ENCODE data around the gene PDE4D.
"Not testable (repeated sequence)": the region's sequence is repeated elsewhere in the genome, so short reads cannot be mapped to it uniquely, and the experiment has no call there.

The PDE4D gene

GRCh38 chr5:59326596-59326995 is 566.9 kb downstream of the PDE4D start:
- no peak for DNase-seq (ENCODE audit: low read depth)

GRCh38 chr5:59325070-59325469 is 568.5 kb downstream of the PDE4D start:
- no peak for DNase-seq (ENCODE audit: low read depth)

- no peak for DNase-seq (ENCODE audit: low read depth)
Observed at GRCh38 chr5:59322894-59323293, 570.6 kb downstream of the PDE4D start.

- no peak for DNase-seq (ENCODE audit: low read depth)
Observed at GRCh38 chr5:59322058-59322457, 571.5 kb downstream of the PDE4D start.

GRCh38 chr5:59321642-59322041 is 571.9 kb downstream of the PDE4D start:
- no peak for DNase-seq (ENCODE audit: low read depth)

- DNase-seq (ENCODE audit: low read depth) = no peak
Observed at GRCh38 chr5:59320420-59320819, 573.1 kb downstream of the PDE4D start.

GRCh38 chr5:59319250-59319649 is 574.3 kb downstream of the PDE4D start:
- DNase-seq (ENCODE audit: low read depth) = no peak

DNA sequence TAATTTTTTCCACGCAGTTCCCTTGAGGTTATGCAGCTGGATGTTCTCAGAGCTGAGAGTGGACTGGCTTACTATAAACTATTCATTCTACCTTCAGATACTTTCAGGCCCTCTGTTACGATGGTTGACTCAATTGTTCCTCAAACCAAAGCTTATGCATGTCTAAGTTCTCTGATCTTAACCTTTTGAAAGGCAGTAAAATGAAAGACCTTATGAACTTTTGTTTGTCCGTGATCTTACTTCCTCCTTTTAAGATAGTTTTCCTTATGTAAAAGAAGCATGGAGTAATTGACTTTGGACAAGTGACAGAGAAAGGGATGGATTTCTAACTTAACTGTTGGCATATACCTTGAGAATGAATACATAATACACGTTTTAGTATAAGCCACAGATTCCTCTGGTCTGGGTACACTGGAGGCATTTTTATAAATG is 575.7 kb downstream of the PDE4D start:
- DNase-seq (ENCODE audit: low read depth) = no peak

GRCh38 chr5:59317023-59317773 is 576.3 kb downstream of the PDE4D start:
- DNase-seq (ENCODE audit: low read depth) = no peak

GRCh38 chr5:59312223-59312622 is 581.3 kb downstream of the PDE4D start:
- no peak for DNase-seq (ENCODE audit: low read depth)

DNA sequence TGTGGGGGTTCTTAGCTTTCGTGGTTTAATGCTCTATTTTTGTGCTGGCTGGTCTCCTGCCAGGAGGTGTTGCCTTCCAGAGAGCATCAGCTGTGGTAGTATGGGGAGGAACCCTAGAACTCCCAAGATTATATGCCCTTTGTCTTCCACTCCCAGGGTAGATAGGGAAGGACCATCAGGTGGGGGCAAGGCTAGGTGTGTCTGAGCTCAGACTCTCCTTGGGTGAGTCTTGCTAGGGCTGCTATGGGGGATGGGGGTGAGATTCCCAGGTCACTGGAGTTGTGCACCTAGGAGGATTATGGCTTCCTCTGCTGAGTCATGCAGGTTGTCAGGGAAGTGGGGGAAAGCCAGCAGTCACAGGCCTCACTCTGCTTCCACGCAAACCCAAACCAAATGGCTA is 584.8 kb downstream of the PDE4D start:
- DNase-seq (ENCODE audit: low read depth) = not testable (repeated sequence)

DNA sequence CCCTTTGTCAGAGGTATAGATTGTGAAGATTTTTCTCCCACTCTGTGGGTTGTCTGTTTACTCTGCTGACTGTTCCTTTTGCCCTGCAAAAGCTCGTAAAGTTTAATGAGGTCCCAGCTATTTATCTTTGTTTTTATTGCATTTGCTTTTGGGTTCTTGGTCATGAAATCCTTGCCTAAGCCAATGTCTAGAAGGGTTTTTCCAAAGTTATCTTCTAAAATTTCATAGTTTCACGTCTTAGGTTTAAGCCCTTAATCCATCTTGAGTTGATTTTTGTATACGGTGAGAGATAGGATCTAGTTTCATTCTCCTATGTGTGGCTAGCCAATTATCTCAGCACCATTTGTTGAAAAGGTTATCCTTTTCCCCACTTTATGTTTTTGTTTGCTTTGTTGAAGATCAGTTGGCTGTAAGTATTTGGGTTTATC is 590.2 kb downstream of the PDE4D start:
- not testable (repeated sequence) for DNase-seq (ENCODE audit: low read depth)

DNA sequence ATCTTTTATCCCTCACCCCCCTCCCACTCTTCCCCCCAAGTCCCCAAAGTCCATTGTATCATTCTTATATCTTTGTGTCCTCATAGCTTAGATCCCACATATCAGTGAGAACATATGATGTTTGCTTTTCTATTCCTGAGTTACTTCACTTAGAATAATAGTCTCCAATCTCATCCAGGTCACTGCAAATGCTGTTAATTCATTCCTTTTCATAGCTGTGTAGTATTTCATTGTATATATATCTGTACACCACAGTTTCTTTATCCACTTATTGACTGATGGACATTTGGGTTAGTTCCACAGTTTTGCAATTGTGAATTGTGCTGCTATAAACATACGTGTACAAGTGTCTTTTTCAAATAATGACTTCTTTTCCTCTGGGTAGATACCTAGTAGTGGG is 591.0 kb downstream of the PDE4D start:
- DNase-seq (ENCODE audit: low read depth) = not testable (repeated sequence)

GRCh38 chr5:59301727-59302126 is 591.8 kb downstream of the PDE4D start:
- no peak for DNase-seq (ENCODE audit: low read depth)

- DNase-seq (ENCODE audit: low read depth) = no peak
Observed at GRCh38 chr5:59300930-59301329, 592.6 kb downstream of the PDE4D start.

DNA sequence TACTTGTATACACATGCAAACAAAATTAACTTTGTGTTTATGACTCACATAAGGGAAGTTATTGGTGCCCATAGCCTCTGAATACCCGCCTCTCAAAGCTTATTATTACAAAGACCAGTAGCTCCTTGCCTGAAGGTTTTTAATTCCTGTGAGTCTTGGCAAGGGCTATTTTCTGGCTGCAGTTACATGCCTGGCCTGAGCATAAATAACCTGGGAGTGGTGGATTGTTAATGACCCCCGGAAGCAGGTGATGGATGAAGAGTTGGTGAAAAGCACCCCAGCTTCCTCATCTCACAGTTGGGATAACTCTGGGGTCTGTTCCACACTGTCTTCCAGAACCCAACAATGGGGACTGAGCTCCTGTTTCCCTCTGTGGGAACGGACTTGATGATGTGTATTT is 594.5 kb downstream of the PDE4D start:
- no peak for DNase-seq (ENCODE audit: low read depth)

- peak; percentile 37 for DNase-seq (ENCODE audit: low read depth)
Observed at GRCh38 chr5:59296317-59297264, 596.9 kb downstream of the PDE4D start.

- DNase-seq (ENCODE audit: low read depth) = no peak
Observed at GRCh38 chr5:59293700-59294099, 599.8 kb downstream of the PDE4D start.

- DNase-seq (ENCODE audit: low read depth) = no peak
Observed at GRCh38 chr5:59291941-59292340, 601.6 kb downstream of the PDE4D start.

DNA sequence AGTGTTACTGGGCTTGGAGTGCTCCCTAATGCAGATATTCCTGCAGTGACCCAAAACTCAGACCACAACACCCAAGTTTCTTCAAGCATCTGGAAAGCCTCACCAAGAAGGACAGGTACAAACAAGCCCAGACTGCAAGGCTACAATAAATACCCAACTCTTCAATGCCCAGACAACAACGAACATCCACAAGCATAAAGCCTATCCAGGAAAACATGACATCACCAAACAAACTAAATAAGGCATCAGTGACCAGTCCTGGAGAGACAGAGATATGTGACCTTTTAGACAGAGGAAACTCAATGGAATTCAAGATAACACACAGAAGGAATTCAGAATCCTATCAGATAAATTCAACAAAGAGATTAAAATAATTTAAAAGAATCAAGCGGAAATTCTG is 605.6 kb downstream of the PDE4D start:
- DNase-seq (ENCODE audit: low read depth) = no peak

DNA sequence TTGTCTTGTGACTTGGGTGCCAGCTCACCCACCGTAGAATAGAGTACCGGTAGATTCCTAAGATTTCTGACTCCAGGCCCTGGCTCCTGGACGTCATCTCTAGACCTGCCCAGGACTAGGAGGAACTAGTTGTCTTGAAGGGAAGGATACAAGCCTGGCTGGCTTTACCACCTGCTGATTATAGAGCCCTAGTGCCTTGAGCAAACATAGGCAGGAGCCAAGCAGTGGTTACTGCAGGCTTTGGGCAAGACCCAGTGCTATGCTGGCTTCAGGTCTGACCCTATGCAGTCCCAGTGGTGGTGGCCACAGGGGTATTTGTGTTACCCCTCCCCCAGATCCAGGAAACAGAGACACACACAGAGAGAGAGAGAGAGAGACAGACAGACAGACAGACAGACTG is 606.2 kb downstream of the PDE4D start:
- no peak for DNase-seq (ENCODE audit: low read depth)

DNA sequence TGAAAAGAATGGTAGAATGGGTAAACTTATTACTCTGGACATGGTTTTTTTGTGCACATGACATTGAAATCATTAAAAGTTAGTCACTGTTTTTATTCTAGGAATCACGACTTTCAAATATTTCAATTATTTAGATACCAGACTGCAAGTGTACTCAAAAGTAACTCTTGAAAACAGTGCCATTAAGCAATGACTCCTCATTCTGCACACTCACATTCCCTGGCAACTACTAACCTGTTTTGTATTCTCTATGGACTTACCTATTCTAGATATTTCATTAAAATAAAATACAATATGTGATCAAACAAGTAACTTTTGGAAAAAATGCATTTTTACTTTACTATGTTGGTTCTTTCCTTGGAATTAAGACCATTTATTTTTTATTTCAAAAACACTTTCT is 607.0 kb downstream of the PDE4D start:
- DNase-seq (ENCODE audit: low read depth) = no peak
